Endothelial cell of umbilical vein (primary cell): ENCODE results near the gene PNLIPRP1. TPM values are rescaled to one million over a fixed set of nuclear protein-coding genes. Genes with fewer than 3 reads are reported as not detected.

Source experiments
- BruUV-seq: library from RNA; stranded (reverse); fragments of 400-500 nt; replicated peaks from 2 replicates; lab custom pipeline; 2021; lab: Mats Ljungman, UMichigan
- CTCF ChIA-PET: fragments of 300-600, 350-600 bp; sonication (Branson Sonifier 250); formaldehyde crosslinking; loops from one replicate; lab custom pipeline; 2021; ENCODE audit warnings: antibody characterized with exemption, inconsistent platforms; lab: Charles Lee
- POLR2A ChIA-PET: fragments of 300-600, 350-600 bp; sonication (Branson Sonifier 250); formaldehyde crosslinking; loops from one replicate; lab custom pipeline; 2021; ENCODE audit warnings: antibody characterized with exemption, inconsistent platforms; lab: Charles Lee
- DNase-seq: peaks from one replicate; pipeline ENCODE4 v3.0.0-alpha.2; 2011; ENCODE audit warnings: low read depth, low spot score
- FAIRE-seq: peaks from 2 replicates; lab custom pipeline; 2011; peaks lifted over from hg19 to GRCh38; lab: Jason Lieb, UNC
- H2AFZ ChIP-seq: 2 replicates; pipeline ENCODE4 v1.6.0; 2012; ENCODE audit warnings: low read depth, low read length, control low read depth, inconsistent platforms
- H3K27ac ChIP-seq: 2 replicates; pipeline ENCODE4 v1.5.1; 2011; ENCODE audit warnings: low read depth, mild to moderate bottlenecking, control low read depth, low read length, moderate library complexity; ENCODE audit not compliant: insufficient read depth
- H3K27me3 ChIP-seq, 2 experiments: 2 replicates each; pipeline versions ENCODE4 v1.6.0 to v1.6.1; 2011; ENCODE audit warnings: low read length in 2 of 2, mixed read lengths in 1 of 2; ENCODE audit not compliant: control insufficient read depth in 2 of 2, insufficient read depth in 2 of 2
- H3K36me3 ChIP-seq, 2 experiments: 2 replicates in 1 of 2; 3 replicates in 1 of 2; pipeline ENCODE4 v1.5.1; 2011; ENCODE audit warnings: low read length in 2 of 2, mild to moderate bottlenecking in 1 of 2, moderate library complexity in 1 of 2; ENCODE audit not compliant: control insufficient read depth in 2 of 2, insufficient read depth in 2 of 2; ENCODE audit errors: extremely low read depth in 1 of 2
- H3K4me1 ChIP-seq: 3 replicates; pipeline ENCODE4 v1.5.1; 2011; ENCODE audit warnings: mild to moderate bottlenecking, low read length; ENCODE audit not compliant: control insufficient read depth, insufficient read depth; ENCODE audit errors: extremely low read depth
- H3K4me2 ChIP-seq: 2 replicates; pipeline ENCODE4 v1.6.1; 2011; ENCODE audit warnings: low read length, control low read depth, mixed read lengths; ENCODE audit not compliant: insufficient read depth
- H3K4me3 ChIP-seq, 3 experiments: fragments of 200-600 bp in 1 of 3; sonication (generic), shearing (Covaris generic) in 1 of 3; replicated peaks in 1 of 3; 2 replicates each; pipeline ENCODE4 v1.5.1; 2011 to 2016; ENCODE audit warnings: control low read depth in 3 of 3, low read length in 3 of 3, mild to moderate bottlenecking in 2 of 3, inconsistent platforms in 1 of 3, low read depth in 1 of 3, moderate library complexity in 1 of 3; ENCODE audit not compliant: insufficient read depth in 1 of 3
- H3K79me2 ChIP-seq: 2 replicates; pipeline ENCODE4 v1.6.0; 2012; ENCODE audit warnings: low read length, inconsistent platforms; ENCODE audit not compliant: control insufficient read depth, insufficient read depth
- H3K9ac ChIP-seq: replicated peaks from 2 replicates; pipeline ENCODE3; 2011; ENCODE audit warnings: low read length, control low read depth; ENCODE audit not compliant: insufficient read depth; ENCODE audit errors: extremely low read depth
- H3K9me1 ChIP-seq: replicated peaks from 3 replicates; pipeline ENCODE4 v1.6.0; 2011; ENCODE audit warnings: mild to moderate bottlenecking, low read length; ENCODE audit not compliant: control insufficient read depth, insufficient read depth; ENCODE audit errors: extremely low read depth
- H3K9me3 ChIP-seq: replicated peaks from 2 replicates; pipeline ENCODE4 v1.5.1; 2012; ENCODE audit warnings: low read length, inconsistent platforms; ENCODE audit not compliant: control insufficient read depth, insufficient read depth
- H4K20me1 ChIP-seq: replicated peaks from 2 replicates; pipeline ENCODE3; 2011; ENCODE audit warnings: mild to moderate bottlenecking, low read length; ENCODE audit not compliant: control insufficient read depth, insufficient read depth; ENCODE audit errors: extremely low read depth
- CTCF ChIP-seq, 2 donors: IDR thresholded peaks; 1 replicate in 1 of 2; 2 replicates in 1 of 2; pipeline ENCODE4 v1.5.1; 2011; ENCODE audit warnings: low read length in 2 of 2, mild to moderate bottlenecking in 2 of 2, moderate library complexity in 2 of 2, control low read depth in 1 of 2, inconsistent platforms in 1 of 2, low read depth in 1 of 2; ENCODE audit not compliant: insufficient read depth in 1 of 2; ENCODE audit errors: extremely low read depth in 1 of 2
- EZH2 ChIP-seq: IDR thresholded peaks from 2 replicates; pipeline ENCODE4 v1.6.1; 2012; ENCODE audit warnings: borderline replicate concordance, low read depth, mild to moderate bottlenecking, moderate library complexity, low read length, inconsistent platforms; ENCODE audit not compliant: severe bottlenecking
- FOS ChIP-seq: IDR thresholded peaks from 2 replicates; pipeline ENCODE4 v1.6.1; 2011; ENCODE audit warnings: mild to moderate bottlenecking, low read length, moderate library complexity, borderline replicate concordance; ENCODE audit not compliant: insufficient read depth
- GATA2 ChIP-seq: IDR thresholded peaks from 2 replicates; pipeline ENCODE4 v1.7.0; 2011; ENCODE audit warnings: low read depth, mild to moderate bottlenecking, moderate library complexity, mixed read lengths, low read length; ENCODE audit not compliant: insufficient read length, insufficient read depth
- JUN ChIP-seq: IDR thresholded peaks from 2 replicates; pipeline ENCODE4 v1.6.1; 2011; ENCODE audit warnings: borderline replicate concordance, low read depth; ENCODE audit not compliant: insufficient read length, insufficient read depth
- MAX ChIP-seq: IDR thresholded peaks from 2 replicates; pipeline ENCODE4 v1.6.1; 2011; ENCODE audit not compliant: insufficient read depth, insufficient read length
- MYC ChIP-seq: IDR thresholded peaks from one replicate; pipeline ENCODE4 v1.6.1; 2011; ENCODE audit warnings: mild to moderate bottlenecking, low read depth, low read length
- POLR2A ChIP-seq: IDR thresholded peaks from 2 replicates; pipeline ENCODE4 v1.6.1; 2012; ENCODE audit warnings: low read depth, mild to moderate bottlenecking, control low read depth, low read length
- POLR2AphosphoS5 ChIP-seq: IDR thresholded peaks from 2 replicates; pipeline ENCODE4 v1.6.1; 2012; ENCODE audit warnings: low read depth, mild to moderate bottlenecking, control low read depth, low read length, moderate library complexity; ENCODE audit not compliant: insufficient read depth
- dilution Hi-C: fragments of 300-500 bp; cut with MboI; formaldehyde crosslinking; loops from one replicate; pipeline ENCODE4 v1.15.0; 2019; ENCODE audit warnings: low sequenced_read_pairs; ENCODE audit not compliant: extremely low pct_ligation_motif_present
- intact Hi-C: fragments of 100-400 bp; cut with micrococcal nuclease; formaldehyde crosslinking; loops from one replicate; pipeline ENCODE4 v1.10.0; 2022
- polyA plus RNA-seq, 4 experiments: library from polyadenylated mRNA; depleted of rRNA in 3 of 4; stranded (reverse) in 3 of 4; unstranded in 1 of 4; fragments of >200 nt; gene quantifications; 2 replicates each; pipeline versions ENCODE4 v1.2.1 to v1.2.3, GENCODE V29; 2011 to 2012; ENCODE audit warnings: missing spikeins in 1 of 4
- total RNA-seq: library from RNA; stranded (reverse); gene quantifications from 2 replicates; pipeline ENCODE4 v1.2.3, GENCODE V29; 2021

The PNLIPRP1 gene
- total and polyA plus RNA-seq, 2 donors (not counting 3 experiments of a cell fraction or from before 2014, with no cell fraction given): not detected

GRCh38 chr10:116655568-116655967, 64.8 kb downstream of the PNLIPRP1 start:
- no TSS peak for BruUV-seq
- POLR2A ChIA-PET: no interaction called here
- Histone ChIP-seq H3K4me1 (no peaks in the 10 kb centered on the region), H2AFZ (no peak overlapping the region), H3K4me3 (no peak overlapping the region), H3K27ac (no peak overlapping the region), H4K20me1 (no peaks in the 10 kb centered on the region), H3K4me2 (no peak overlapping the region), H3K9ac (no peak overlapping the region), H3K79me2 (no peaks in the 10 kb centered on the region), H3K9me3 (no peaks in the 10 kb centered on the region), H3K27me3 (no peaks in the 10 kb centered on the region), H3K9me1 (no peaks in the 10 kb centered on the region), H3K36me3 (no peaks in the 10 kb centered on the region)
- dilution Hi-C loops: no loop called here
- TF ChIP-seq FOS (no peak), GATA2 (no peak), CTCF (IDR thresholded peaks at IDR 0.05; ENCODE audit: extremely low read depth in 1 of 2, insufficient read depth in 1 of 2, low read depth in 1 of 2, low read length in 2 of 2) (no peak), MAX (no peak), MYC (no peak), POLR2A (no peak), JUN (no peak), POLR2AphosphoS5 (no peak), EZH2 (no peak)
- intact Hi-C loops: no loop called here
- CTCF ChIA-PET: interaction anchor here (2.1 kb wide), 1 partner anchor 8 kb away, joined by 6 read pairs; no protein-coding TSS in a partner anchor
- DNase-seq: no peak
- FAIRE-seq: no peak
